Measurements from ENCODE around the gene STK31.

DNA sequence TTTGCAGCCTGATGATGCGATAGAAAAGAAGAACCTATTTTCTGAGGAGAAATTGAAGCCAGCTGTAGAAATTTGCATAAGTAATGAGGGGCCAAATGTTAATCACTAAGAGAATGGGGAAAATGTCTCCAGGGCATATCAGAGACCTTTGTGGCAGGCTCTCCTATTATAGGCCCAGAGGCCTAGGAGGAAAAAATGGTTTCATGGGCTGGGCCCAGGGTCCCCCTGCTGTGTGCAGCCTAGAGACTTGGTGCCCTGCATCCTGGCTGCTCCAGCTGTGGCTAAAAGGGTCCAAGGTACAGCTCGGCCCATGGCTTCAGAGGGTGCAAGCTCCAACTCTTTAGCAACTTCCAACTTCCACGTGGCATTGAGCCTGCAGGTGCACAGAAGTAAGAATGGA, 123.4 kb downstream of the STK31 start:
- TF ChIP-seq POLR2A (IDR thresholded peaks at IDR 0.05): no peak
- TF ChIP-seq, protein P1, sequence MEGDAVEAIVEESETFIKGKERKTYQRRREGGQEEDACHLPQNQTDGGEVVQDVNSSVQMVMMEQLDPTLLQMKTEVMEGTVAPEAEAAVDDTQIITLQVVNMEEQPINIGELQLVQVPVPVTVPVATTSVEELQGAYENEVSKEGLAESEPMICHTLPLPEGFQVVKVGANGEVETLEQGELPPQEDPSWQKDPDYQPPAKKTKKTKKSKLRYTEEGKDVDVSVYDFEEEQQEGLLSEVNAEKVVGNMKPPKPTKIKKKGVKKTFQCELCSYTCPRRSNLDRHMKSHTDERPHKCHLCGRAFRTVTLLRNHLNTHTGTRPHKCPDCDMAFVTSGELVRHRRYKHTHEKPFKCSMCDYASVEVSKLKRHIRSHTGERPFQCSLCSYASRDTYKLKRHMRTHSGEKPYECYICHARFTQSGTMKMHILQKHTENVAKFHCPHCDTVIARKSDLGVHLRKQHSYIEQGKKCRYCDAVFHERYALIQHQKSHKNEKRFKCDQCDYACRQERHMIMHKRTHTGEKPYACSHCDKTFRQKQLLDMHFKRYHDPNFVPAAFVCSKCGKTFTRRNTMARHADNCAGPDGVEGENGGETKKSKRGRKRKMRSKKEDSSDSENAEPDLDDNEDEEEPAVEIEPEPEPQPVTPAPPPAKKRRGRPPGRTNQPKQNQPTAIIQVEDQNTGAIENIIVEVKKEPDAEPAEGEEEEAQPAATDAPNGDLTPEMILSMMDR (IDR thresholded peaks at IDR 0.05): no peak

Measured in lower leg skin (tissue), 3 donors.